Measurements from ENCODE around the gene NFE2L2.

DNA sequence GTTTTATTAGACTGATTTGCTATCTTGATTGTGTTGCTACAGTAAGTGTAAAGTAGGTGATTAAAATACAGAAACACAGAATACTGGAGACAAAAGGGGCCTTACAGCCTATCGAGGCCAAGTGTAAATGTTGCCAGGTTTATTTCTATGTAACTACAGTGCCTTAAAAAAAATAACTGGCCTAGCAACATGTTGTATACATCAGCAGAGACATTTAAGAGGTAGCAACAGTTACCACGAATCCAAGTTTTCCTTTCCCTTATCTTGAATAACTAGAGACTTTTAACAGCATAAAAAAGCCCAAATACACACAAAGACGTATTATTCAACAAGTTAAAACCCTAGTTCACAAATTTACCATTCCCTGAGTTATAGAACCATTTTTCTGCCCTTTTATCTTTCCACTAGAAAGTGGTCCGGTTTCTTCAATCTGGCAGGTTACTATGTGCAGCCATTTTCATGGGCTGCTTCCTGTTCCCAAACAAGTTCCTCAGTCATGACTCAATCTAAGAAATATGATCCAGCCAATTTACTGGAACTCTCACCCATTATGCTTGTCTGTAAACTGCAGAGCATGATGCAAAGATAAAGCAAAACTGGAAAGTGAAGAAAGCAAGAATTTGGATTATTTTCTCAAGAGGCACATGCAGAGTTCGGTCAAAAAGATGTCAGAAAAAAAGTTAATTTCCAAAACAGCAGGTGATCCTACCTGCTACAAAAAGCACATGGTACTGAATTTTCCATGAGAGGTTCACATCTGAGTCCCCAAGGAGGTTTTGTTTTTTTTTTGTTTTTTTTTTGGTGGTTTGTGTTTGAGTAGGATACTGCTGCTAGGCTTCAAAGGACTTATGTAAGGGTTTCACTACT is 22.2 kb downstream of the NFE2L2 start:
- TF ChIP-seq, protein P1, sequence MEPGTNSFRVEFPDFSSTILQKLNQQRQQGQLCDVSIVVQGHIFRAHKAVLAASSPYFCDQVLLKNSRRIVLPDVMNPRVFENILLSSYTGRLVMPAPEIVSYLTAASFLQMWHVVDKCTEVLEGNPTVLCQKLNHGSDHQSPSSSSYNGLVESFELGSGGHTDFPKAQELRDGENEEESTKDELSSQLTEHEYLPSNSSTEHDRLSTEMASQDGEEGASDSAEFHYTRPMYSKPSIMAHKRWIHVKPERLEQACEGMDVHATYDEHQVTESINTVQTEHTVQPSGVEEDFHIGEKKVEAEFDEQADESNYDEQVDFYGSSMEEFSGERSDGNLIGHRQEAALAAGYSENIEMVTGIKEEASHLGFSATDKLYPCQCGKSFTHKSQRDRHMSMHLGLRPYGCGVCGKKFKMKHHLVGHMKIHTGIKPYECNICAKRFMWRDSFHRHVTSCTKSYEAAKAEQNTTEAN (CRISPR knock-in tag; IDR thresholded peaks at IDR 0.05): no peak
- TF ChIP-seq, protein P2, sequence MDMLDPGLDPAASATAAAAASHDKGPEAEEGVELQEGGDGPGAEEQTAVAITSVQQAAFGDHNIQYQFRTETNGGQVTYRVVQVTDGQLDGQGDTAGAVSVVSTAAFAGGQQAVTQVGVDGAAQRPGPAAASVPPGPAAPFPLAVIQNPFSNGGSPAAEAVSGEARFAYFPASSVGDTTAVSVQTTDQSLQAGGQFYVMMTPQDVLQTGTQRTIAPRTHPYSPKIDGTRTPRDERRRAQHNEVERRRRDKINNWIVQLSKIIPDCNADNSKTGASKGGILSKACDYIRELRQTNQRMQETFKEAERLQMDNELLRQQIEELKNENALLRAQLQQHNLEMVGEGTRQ (CRISPR knock-in tag; IDR thresholded peaks at IDR 0.05): no peak
- TF ChIP-seq, protein P3, sequence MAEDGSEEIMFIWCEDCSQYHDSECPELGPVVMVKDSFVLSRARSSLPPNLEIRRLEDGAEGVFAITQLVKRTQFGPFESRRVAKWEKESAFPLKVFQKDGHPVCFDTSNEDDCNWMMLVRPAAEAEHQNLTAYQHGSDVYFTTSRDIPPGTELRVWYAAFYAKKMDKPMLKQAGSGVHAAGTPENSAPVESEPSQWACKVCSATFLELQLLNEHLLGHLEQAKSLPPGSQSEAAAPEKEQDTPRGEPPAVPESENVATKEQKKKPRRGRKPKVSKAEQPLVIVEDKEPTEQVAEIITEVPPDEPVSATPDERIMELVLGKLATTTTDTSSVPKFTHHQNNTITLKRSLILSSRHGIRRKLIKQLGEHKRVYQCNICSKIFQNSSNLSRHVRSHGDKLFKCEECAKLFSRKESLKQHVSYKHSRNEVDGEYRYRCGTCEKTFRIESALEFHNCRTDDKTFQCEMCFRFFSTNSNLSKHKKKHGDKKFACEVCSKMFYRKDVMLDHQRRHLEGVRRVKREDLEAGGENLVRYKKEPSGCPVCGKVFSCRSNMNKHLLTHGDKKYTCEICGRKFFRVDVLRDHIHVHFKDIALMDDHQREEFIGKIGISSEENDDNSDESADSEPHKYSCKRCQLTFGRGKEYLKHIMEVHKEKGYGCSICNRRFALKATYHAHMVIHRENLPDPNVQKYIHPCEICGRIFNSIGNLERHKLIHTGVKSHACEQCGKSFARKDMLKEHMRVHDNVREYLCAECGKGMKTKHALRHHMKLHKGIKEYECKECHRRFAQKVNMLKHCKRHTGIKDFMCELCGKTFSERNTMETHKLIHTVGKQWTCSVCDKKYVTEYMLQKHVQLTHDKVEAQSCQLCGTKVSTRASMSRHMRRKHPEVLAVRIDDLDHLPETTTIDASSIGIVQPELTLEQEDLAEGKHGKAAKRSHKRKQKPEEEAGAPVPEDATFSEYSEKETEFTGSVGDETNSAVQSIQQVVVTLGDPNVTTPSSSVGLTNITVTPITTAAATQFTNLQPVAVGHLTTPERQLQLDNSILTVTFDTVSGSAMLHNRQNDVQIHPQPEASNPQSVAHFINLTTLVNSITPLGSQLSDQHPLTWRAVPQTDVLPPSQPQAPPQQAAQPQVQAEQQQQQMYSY (CRISPR knock-in tag; IDR thresholded peaks at IDR 0.05): no peak
- TF ChIP-seq, protein P4, sequence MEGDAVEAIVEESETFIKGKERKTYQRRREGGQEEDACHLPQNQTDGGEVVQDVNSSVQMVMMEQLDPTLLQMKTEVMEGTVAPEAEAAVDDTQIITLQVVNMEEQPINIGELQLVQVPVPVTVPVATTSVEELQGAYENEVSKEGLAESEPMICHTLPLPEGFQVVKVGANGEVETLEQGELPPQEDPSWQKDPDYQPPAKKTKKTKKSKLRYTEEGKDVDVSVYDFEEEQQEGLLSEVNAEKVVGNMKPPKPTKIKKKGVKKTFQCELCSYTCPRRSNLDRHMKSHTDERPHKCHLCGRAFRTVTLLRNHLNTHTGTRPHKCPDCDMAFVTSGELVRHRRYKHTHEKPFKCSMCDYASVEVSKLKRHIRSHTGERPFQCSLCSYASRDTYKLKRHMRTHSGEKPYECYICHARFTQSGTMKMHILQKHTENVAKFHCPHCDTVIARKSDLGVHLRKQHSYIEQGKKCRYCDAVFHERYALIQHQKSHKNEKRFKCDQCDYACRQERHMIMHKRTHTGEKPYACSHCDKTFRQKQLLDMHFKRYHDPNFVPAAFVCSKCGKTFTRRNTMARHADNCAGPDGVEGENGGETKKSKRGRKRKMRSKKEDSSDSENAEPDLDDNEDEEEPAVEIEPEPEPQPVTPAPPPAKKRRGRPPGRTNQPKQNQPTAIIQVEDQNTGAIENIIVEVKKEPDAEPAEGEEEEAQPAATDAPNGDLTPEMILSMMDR (IDR thresholded peaks at IDR 0.05): no peak
- no peak for TF ChIP-seq JUN (CRISPR knock-in tag; IDR thresholded peaks at IDR 0.05)
- TF ChIP-seq, protein P5, sequence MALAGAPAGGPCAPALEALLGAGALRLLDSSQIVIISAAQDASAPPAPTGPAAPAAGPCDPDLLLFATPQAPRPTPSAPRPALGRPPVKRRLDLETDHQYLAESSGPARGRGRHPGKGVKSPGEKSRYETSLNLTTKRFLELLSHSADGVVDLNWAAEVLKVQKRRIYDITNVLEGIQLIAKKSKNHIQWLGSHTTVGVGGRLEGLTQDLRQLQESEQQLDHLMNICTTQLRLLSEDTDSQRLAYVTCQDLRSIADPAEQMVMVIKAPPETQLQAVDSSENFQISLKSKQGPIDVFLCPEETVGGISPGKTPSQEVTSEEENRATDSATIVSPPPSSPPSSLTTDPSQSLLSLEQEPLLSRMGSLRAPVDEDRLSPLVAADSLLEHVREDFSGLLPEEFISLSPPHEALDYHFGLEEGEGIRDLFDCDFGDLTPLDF (CRISPR knock-in tag; IDR thresholded peaks at IDR 0.05): no peak
- no peak for TF ChIP-seq ZNF416 (CRISPR knock-in tag; IDR thresholded peaks at IDR 0.05)
- TF ChIP-seq ETV6 (CRISPR knock-in tag; IDR thresholded peaks at IDR 0.05): no peak
- TF ChIP-seq, protein P6, sequence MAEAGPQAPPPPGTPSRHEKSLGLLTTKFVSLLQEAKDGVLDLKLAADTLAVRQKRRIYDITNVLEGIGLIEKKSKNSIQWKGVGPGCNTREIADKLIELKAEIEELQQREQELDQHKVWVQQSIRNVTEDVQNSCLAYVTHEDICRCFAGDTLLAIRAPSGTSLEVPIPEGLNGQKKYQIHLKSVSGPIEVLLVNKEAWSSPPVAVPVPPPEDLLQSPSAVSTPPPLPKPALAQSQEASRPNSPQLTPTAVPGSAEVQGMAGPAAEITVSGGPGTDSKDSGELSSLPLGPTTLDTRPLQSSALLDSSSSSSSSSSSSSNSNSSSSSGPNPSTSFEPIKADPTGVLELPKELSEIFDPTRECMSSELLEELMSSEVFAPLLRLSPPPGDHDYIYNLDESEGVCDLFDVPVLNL (CRISPR knock-in tag; IDR thresholded peaks at IDR 0.05; ENCODE audit: borderline replicate concordance, low read depth): no peak
- no peak for TF ChIP-seq ZBTB21 (CRISPR knock-in tag; IDR thresholded peaks at IDR 0.05; ENCODE audit: borderline replicate concordance)
- TF ChIP-seq TEAD4 (CRISPR knock-in tag; IDR thresholded peaks at IDR 0.05): no peak
- TF ChIP-seq, protein P7, sequence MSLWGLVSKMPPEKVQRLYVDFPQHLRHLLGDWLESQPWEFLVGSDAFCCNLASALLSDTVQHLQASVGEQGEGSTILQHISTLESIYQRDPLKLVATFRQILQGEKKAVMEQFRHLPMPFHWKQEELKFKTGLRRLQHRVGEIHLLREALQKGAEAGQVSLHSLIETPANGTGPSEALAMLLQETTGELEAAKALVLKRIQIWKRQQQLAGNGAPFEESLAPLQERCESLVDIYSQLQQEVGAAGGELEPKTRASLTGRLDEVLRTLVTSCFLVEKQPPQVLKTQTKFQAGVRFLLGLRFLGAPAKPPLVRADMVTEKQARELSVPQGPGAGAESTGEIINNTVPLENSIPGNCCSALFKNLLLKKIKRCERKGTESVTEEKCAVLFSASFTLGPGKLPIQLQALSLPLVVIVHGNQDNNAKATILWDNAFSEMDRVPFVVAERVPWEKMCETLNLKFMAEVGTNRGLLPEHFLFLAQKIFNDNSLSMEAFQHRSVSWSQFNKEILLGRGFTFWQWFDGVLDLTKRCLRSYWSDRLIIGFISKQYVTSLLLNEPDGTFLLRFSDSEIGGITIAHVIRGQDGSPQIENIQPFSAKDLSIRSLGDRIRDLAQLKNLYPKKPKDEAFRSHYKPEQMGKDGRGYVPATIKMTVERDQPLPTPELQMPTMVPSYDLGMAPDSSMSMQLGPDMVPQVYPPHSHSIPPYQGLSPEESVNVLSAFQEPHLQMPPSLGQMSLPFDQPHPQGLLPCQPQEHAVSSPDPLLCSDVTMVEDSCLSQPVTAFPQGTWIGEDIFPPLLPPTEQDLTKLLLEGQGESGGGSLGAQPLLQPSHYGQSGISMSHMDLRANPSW (CRISPR knock-in tag; conservative IDR thresholded peaks at IDR 0.05; ENCODE audit: low read depth): no peak
- TF ChIP-seq TEAD1 (CRISPR knock-in tag; IDR thresholded peaks at IDR 0.05): no peak
